Activated naive CD4-positive, alpha-beta T cell treated with anti-CD3 and anti-CD28 coated beads, Interleukin-2, amount 50 U/mL, for 24 hours (primary cell): ENCODE results near the gene ACHE.
A peak's percentile ranks its signal among the peaks of the same experiment; 100 is the strongest.

Experiments used
- H3K27ac Mint-ChIP-seq: one replicate; pipeline ENCODE4 v1.8.0; 2021; ENCODE audit warnings: mild to moderate bottlenecking, mixed read lengths
- H3K27me3 Mint-ChIP-seq: one replicate; pipeline ENCODE4 v1.8.0; 2021; ENCODE audit warnings: mixed read lengths
- H3K36me3 Mint-ChIP-seq: one replicate; pipeline ENCODE4 v1.8.0; 2021; ENCODE audit warnings: mixed read lengths
- H3K4me1 Mint-ChIP-seq: one replicate; pipeline ENCODE4 v1.8.0; 2021; ENCODE audit warnings: mixed read lengths
- H3K4me3 Mint-ChIP-seq: one replicate; pipeline ENCODE4 v1.8.0; 2021; ENCODE audit warnings: mild to moderate bottlenecking, mixed read lengths
- H3K9me3 Mint-ChIP-seq: one replicate; pipeline ENCODE4 v1.8.0; 2021; ENCODE audit warnings: mixed read lengths

Gene ACHE

DNA sequence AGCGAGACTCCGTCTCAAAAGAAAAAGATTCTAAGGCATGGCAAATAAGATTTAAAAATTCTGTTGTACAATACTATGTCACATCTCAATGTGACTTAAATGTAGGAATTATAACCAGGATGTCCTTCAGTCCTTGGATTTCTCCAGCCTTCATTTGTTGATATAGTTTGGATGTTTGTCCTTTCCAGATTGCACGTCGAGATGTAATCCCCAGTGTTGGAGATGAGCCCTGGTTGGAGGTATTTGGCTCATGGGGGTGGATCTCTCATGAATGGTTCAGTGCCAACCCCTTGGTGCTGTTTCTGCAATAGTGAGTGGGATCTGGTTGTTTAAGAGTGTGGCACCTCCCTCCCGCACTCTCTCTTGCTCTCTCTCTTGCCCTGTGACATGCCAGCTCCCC lies 12.8 kb upstream of the ACHE start:
- Mint-ChIP-seq H3K27me3 (peaks cover 7% of the 10 kb centered on the region), H3K9me3 (no peaks in the 10 kb centered on the region), H3K4me3 (no peak overlapping the region), H3K4me1 (no peaks in the 10 kb centered on the region), H3K27ac (no peak overlapping the region), H3K36me3 (peaks cover 3% of the 10 kb centered on the region)

DNA sequence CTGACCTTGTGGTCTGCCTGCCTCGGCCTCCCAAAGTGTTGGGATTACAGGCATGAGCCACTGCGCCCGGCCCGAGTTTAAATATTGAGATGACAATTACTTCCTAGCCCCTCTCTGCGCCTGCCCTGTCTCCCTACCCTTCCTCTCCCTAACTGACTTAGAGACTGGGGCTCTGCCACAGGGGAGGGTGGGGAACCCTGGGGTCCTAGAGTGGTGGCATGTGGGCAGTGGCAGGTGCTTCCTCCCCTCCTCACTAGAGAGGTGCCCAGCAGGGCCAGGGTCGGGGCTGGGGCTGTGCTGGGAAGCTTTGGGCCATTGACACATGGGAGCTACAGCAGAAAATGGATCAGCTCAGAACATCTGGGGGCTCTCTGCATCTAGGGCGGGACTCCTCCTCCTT lies 7.0 kb upstream of the ACHE start:
- Mint-ChIP-seq H3K27ac (no peak overlapping the region), H3K9me3 (no peaks in the 10 kb centered on the region), H3K4me1 (no peaks in the 10 kb centered on the region), H3K4me3 (no peak overlapping the region), H3K36me3 (no peaks in the 10 kb centered on the region), H3K27me3 (peaks cover 14% of the 10 kb centered on the region)

DNA sequence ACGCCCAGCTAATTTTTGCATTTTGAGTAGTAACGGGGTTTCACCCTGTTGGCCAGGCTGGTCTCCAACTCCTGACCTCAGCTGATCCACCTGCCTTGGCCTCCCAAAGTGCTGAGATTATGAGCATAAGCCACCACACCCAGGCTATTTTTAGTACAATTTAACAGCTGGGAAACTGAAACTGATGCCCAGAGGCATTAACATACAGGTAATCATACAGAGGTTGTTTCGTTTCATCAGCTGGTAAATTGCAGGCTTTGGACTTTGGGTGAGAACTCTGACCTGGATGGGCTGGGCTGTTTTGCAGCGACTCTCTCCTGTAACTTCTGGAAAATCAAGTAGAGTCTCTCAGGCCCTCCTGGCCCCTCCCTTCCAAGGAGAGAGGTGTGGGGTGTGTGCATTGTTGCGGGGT lies 6.2 kb upstream of the ACHE start:
- Mint-ChIP-seq H3K4me1 (no peaks in the 10 kb centered on the region), H3K36me3 (no peaks in the 10 kb centered on the region), H3K4me3 (no peak overlapping the region), H3K9me3 (no peaks in the 10 kb centered on the region), H3K27ac (no peak overlapping the region), H3K27me3 (peaks cover 16% of the 10 kb centered on the region)

DNA sequence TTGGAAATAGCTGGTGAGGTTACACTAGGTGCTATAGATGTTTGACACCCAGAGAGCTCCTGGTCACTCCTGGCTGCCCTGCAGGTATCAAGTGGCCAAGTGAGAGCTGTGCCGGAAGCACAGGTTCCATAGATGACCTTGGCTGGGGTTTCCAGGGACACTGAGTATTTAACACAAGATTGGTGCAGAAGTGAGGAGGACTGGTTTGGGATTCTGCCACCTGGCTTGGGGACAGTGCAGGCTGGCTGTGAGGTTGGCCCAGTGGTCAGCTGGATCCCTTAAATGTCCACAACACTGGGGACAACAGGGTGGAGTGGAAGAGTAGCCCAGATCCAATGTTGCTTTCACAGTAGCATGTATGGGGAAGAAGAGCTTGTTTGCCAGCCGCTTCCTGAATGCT lies 5.3 kb upstream of the ACHE start:
- Mint-ChIP-seq H3K36me3 (no peaks in the 10 kb centered on the region), H3K4me1 (peaks cover 5% of the 10 kb centered on the region), H3K27ac (no peak overlapping the region), H3K27me3 (peaks cover 21% of the 10 kb centered on the region), H3K4me3 (no peak overlapping the region), H3K9me3 (no peaks in the 10 kb centered on the region)

DNA sequence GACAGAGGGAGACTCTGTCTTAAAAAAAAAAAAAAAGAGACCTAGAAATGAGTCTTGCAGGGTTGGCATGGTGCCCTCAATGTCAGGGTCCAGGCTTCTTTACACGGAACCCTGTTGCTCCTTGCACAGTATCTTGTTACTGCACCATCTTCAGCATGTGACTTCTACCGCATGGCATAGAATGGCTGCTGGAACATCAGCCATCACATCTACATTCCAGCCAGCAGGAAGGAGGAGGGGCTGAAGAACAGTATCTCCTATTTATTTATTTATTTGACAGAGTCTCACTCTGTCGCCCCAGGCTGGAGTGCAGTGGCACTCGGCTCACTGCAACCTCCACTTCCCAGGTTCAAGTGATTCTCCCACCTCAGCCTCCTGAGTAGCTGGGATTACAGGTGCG lies 3.7 kb upstream of the ACHE start:
- H3K36me3 Mint-ChIP-seq: no peaks in the 10 kb centered on the region
- no peak overlapping the region for H3K4me3 Mint-ChIP-seq
- no peaks in the 10 kb centered on the region for H3K9me3 Mint-ChIP-seq
- peaks cover 22% of the 10 kb centered on the region for H3K27me3 Mint-ChIP-seq
- no peak overlapping the region for H3K27ac Mint-ChIP-seq
- H3K4me1 Mint-ChIP-seq: peaks cover 7% of the 10 kb centered on the region

DNA sequence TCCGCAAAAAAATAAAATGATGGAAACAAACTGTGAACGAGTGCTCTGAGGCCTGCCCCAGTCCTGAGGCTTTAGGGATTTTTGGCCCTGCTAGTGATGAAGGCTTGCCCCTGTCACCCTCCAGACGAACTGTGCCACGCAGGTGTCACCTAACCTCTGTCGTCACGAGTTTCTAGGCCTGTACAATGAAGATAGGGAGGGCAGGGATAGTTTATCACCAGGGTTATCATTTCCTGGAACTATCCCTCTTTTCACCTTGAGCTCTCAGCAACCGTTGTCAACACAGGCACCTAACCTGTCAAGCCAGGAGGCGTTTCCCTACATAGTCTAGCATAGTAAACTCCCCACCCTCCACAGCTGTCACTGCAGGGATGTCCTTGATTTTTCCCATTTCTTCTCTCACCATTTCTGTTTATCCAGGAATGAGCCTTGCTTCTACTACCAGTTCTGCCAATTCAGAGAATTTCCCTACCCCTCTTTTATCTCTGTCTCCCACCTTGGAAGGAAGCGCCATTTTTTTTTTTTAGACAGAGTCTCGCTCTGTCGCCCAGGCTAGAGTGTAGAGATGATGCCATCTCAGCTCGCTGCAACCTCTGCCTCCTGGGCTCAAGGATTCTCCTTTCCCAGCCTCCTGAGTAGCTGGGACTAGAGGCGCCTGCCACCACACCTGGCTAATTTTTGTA lies 2.2 kb upstream of the ACHE start:
- H3K27ac Mint-ChIP-seq: no peak overlapping the region
- H3K4me1 Mint-ChIP-seq: peaks cover 7% of the 10 kb centered on the region
- no peaks in the 10 kb centered on the region for H3K9me3 Mint-ChIP-seq
- H3K27me3 Mint-ChIP-seq: peaks cover 22% of the 10 kb centered on the region
- no peaks in the 10 kb centered on the region for H3K36me3 Mint-ChIP-seq
- H3K4me3 Mint-ChIP-seq: peak overlapping the region; percentile 9

DNA sequence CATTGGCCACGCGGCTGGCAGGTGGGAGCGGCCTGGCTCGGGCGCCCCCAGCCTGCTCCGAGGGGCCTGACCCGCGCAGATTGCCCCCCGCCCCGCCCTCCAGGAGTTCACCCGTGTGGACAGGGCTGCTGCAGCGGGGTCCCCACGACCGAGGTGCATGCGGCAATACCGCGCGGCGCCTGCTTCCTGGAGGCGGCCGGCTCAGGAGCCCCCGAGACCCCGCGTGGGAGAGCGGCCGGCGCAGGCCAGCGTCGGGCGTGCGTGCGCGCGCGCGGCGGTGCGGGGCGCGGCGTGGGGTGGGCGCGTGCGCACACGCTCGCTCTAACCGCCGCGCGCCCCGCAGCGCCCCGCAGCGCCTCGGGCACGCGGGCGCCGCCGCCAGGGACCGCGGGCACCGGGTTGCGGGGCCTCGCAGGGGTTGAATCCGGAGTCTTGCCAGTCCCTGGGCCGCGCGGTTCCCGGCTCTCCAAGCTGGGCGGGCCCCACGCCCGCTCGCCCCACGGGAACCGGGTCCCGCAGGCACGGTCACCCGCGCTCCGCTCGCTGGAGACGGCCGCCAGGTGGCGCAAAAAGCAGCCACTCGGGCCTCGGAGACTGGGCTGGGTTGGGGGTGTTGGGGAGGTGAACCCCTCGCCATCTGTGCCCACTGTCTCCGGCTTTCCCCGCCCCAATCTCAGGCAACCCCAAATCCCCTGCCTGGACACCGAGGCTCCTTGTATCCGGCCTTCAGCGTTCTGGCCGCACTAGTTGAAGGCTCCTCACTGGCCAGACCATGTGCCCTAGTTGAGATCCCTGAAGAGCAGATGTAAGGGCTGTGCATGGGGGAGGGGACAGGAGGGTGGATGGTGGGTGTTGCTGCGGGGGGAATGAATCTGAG lies 1.3 kb upstream of the ACHE start:
- Mint-ChIP-seq H3K4me3 (peak overlapping the region; percentile 78), H3K27me3 (peaks cover 30% of the 10 kb centered on the region), H3K27ac (no peak overlapping the region), H3K9me3 (no peaks in the 10 kb centered on the region), H3K4me1 (peaks cover 7% of the 10 kb centered on the region), H3K36me3 (no peaks in the 10 kb centered on the region)

DNA sequence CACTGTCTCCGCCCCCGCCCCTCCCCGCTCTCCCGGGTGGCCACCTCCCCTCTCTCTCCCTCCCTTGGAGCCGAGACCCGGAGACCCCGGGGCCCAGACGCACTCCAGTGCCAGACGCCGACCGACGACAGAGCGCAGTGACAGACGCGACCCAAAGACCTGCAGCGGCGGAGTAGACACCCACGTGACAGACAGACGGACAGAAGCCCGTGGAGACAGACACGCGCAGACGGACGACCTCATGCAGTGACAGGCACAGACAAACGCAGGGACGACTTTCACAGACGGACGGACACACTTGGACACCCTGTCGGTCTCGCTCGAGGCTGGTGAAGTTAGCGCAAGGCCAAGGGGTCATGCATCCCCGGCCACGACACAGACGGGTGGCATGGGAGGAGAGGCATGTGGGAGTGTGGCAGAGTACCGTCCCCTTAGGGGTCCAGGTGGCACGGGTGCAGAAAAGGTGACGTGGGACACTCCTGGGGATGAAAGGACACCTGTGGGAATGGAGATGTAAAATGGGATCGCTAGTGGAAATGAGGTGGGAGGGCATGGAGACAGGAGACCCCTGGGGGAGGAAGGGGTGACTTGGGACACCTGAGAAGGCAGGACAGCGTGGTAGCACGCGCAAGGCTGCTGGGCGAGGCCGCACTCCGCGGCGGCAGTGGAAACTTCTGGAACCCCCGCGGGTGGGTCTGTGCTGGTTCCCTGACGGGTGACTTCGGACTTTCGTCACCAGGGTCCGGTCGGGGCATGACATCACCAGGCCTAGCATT lies 456 bp upstream of the ACHE start:
- H3K36me3 Mint-ChIP-seq: no peaks in the 10 kb centered on the region
- H3K4me1 Mint-ChIP-seq: peaks cover 13% of the 10 kb centered on the region
- H3K9me3 Mint-ChIP-seq: no peaks in the 10 kb centered on the region
- no peak overlapping the region for H3K27ac Mint-ChIP-seq
- H3K4me3 Mint-ChIP-seq: peak overlapping the region; percentile 78
- H3K27me3 Mint-ChIP-seq: peaks cover 35% of the 10 kb centered on the region

DNA sequence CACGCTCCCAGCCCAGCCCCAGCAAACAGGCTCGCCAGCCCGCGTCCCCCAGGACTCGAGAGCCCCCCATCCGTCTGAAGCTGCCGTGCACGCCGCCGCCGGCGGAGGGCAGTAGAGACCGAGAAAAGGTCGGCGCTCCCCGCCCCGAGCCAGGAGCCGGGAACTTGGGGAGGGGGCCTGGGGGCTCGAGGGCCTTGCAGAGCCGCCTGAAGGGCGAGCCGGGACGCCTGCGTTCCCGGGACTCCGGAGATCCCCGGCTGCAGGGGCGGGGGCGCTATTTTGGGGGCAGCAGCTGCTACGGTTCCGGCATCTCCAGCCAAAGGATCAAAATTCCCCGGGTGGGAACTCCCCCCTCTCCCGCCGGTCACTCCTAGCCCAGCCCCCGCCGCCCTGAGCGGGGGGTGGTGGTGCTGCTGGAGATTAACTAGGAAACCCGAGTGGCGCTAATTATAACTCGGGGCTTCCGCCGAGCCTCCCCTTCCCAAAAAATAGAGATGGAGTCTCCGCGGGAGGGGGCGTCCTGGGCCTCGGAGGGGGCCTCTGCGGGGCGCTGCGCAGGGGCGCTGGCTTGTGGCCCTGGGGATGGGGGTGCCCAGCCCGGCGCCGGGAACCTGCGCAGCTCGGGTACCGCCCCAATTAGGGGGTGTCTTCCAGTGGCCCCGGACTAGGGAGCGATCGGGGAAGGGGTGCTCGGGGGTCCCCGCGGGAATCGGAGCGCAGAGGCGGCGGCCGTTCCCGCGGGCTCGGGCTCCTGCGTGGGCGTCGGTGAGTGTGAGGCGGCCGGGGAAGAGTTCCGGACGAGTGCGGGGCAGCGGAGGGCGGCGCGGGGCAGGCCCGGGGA lies 608 bp downstream of the ACHE start:
- peaks cover 20% of the 10 kb centered on the region for H3K4me1 Mint-ChIP-seq
- no peaks in the 10 kb centered on the region for H3K36me3 Mint-ChIP-seq
- H3K27me3 Mint-ChIP-seq: peaks cover 32% of the 10 kb centered on the region
- H3K4me3 Mint-ChIP-seq: no peak overlapping the region
- no peaks in the 10 kb centered on the region for H3K9me3 Mint-ChIP-seq
- H3K27ac Mint-ChIP-seq: no peak overlapping the region

DNA sequence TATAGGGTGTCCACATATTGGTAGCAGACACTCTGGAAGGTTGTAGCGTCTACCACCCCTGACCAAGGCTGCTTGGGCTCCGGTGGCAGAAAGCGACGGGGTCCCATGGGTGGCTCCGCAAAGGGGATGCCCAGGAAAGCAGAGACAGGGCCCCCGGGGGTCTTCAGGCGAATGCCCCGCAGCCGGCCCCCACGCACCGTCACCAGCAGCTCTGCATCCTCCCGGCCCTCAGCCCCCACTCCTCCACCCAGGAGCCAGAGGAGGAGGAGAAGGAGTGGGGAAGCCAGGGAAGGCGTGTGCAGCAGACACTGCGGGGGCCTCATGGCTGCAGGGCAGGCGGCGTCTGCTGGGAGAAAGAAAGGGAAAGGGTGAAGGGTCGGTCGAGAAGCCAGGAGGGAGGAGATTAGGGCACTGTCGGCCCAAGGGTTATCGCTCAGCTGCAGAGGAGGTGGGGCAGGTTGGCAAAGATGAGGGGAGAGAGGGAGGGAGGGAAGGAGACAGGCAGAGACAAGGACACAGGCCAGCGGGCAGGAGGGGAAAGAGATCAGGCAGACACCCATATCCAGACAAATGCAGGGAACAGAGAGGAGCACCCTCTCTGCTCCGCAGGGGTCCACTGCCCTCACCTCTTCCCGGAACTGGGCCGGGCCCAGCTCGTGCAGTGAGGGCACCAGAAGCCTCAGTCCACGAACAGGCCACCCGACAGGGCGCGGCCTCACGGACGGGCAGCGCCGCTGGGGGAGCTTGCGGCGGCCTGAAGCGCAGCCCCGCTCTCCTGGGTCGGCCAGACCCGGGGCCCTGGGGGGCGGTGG lies 1.6 kb downstream of the ACHE start:
- H3K36me3 Mint-ChIP-seq: no peaks in the 10 kb centered on the region
- peaks cover 32% of the 10 kb centered on the region for H3K27me3 Mint-ChIP-seq
- H3K4me1 Mint-ChIP-seq: peaks cover 20% of the 10 kb centered on the region
- H3K9me3 Mint-ChIP-seq: no peaks in the 10 kb centered on the region
- no peak overlapping the region for H3K27ac Mint-ChIP-seq
- H3K4me3 Mint-ChIP-seq: no peak overlapping the region

DNA sequence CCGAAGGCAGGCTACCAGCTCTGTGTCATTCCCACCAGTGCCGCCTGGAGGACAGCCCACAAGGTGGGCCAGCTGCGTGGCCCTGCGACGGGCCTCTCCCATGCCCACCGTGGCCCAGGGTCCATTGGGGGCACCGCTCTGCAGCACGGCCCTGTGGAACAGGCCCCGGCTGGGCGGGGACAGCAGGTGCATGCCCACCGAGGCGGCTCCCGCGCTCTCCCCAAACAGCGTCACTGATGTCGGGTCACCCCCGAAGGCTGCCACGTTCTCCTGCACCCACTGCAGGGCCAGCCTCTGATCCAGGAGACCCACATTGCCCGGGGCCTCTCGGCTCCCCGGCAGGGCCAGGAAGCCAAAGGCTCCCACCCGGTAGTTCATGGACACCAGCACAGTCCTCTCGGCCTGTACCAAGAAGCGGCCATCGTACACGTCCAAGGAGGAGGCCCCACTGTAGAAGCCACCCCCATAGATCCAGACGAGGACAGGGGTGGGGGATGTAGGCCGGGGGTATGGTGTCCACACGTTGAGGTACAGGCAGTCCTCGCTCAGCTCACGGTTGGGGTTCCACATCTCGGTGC lies 2.3 kb downstream of the ACHE start:
- Mint-ChIP-seq H3K27me3 (peaks cover 32% of the 10 kb centered on the region), H3K4me1 (peaks cover 23% of the 10 kb centered on the region), H3K4me3 (no peak overlapping the region), H3K36me3 (peaks cover 2% of the 10 kb centered on the region), H3K9me3 (no peaks in the 10 kb centered on the region), H3K27ac (no peak overlapping the region)

DNA sequence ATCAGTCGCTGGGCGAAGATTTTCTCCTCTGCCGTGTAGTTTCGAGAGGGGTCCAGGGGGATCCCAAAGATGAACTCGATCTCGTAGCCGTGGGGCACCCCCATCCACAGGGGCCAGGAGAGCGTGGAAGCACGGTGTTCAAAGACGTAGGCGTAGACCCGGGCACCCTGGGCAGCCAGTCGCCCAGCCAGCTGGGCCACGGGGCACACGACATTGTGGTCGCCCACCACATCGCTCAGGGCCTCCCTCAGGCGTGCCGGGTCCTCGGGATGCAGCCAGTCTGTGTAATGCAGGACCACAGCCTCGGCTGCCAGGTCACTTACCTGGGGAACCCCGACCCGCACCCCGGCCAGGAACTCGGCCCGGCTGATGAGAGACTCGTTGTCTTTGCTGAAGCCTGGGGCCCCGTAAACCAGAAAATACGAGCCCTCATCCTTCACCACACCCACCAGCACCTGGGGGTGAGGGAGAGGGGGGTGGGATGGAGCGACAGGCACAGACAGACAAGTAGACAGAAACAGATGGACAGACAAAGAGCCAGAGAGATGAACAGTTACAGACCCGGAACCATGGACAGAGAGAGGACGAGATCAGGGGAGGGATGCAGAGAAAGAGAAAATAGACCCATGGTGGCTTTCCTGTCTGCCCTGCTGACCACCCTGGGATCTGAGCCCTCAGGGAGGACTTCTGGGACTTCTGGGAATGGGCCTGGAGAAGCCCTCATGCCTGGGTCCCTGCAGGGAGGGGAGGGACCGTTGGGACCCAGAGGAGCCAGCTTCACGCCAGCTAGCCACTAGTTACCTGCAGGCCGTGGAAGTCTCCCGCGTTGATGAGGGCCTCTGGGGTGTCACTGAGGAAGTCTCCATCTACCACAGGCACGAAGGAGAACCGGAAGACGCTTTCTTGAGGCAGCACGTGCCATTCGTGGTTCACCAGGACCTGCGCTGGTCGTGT lies 3.0 kb downstream of the ACHE start:
- no peaks in the 10 kb centered on the region for H3K9me3 Mint-ChIP-seq
- peaks cover 24% of the 10 kb centered on the region for H3K27me3 Mint-ChIP-seq
- no peak overlapping the region for H3K4me3 Mint-ChIP-seq
- H3K27ac Mint-ChIP-seq: no peak overlapping the region
- peaks cover 5% of the 10 kb centered on the region for H3K36me3 Mint-ChIP-seq
- peaks cover 31% of the 10 kb centered on the region for H3K4me1 Mint-ChIP-seq

DNA sequence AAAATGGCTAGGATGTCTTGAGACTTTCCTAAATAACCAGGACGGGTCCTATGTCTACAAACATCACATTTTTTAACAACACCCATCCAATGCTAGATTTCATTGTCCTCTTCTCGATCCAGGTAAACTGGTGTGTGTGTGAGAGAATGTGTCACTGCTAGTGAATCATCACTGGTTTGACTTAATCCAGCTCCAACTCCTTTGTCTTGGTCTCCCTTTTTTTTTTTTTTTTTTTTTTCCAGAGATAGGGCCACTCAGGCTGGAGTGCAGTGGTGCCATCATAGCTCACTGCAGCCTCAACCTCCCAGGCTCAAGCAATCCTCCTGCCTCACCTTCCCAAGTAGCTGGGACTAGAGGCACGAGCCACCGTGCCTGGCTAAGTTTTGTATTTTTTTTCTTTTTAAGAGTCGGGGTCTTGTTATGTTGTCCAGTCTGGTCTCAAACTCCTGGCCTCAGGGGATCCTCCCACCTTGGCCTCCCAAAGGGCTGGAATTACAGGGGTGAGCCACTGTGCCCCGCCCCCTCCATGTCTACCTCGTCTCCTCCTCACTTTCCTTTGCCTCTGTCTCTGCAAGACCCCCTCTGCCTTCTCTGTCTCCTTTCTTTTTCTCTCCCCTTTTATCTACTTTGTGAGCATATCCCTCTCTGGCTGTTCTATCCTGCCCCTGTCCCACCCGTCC lies 4.0 kb downstream of the ACHE start:
- Mint-ChIP-seq H3K4me3 (peak overlapping the region; percentile 83), H3K4me1 (peaks cover 40% of the 10 kb centered on the region), H3K27me3 (peaks cover 21% of the 10 kb centered on the region), H3K27ac (peak overlapping the region; percentile 77), H3K9me3 (no peaks in the 10 kb centered on the region), H3K36me3 (peaks cover 13% of the 10 kb centered on the region)
